Thymus (tissue), 11 donors: ENCODE results near the gene PTPN7. TPM values are rescaled to one million over a fixed set of nuclear protein-coding genes. Genes with fewer than 3 reads are reported as not detected.
A peak's percentile ranks its signal among the peaks of the same experiment; 100 is the strongest.

Source experiments
- DNase-seq, 9 donors: peaks; one replicate each; pipeline ENCODE4 v3.0.0-alpha.2; 2013; ENCODE audit warnings: low spot score in 9 of 9, low read depth in 6 of 9, missing footprints in 1 of 9
- H3K27ac ChIP-seq, 2 donors: one replicate each; pipeline ENCODE4 v1.5.1; 2013; ENCODE audit warnings: control low read depth in 1 of 2, low read depth in 1 of 2, low read length in 1 of 2, mild to moderate bottlenecking in 1 of 2, moderate library complexity in 1 of 2
- H3K27me3 ChIP-seq, 2 donors: one replicate each; pipeline ENCODE4 v1.5.1; 2013; ENCODE audit warnings: low read length in 1 of 2; ENCODE audit not compliant: control insufficient read depth in 2 of 2, insufficient read depth in 1 of 2
- H3K36me3 ChIP-seq, 2 donors: one replicate each; pipeline ENCODE4 v1.5.1; 2013; ENCODE audit warnings: low read length in 1 of 2, mild to moderate bottlenecking in 1 of 2, moderate library complexity in 1 of 2; ENCODE audit not compliant: control insufficient read depth in 2 of 2, insufficient read depth in 2 of 2
- H3K4me1 ChIP-seq, 2 donors: one replicate each; pipeline ENCODE4 v1.5.1; 2013; ENCODE audit warnings: low read length in 2 of 2; ENCODE audit not compliant: control insufficient read depth in 2 of 2, insufficient read depth in 2 of 2
- H3K4me3 ChIP-seq, 2 donors: one replicate each; pipeline ENCODE4 v1.5.1; 2013; ENCODE audit warnings: low read length in 2 of 2, control low read depth in 1 of 2, mild to moderate bottlenecking in 1 of 2
- H3K9me3 ChIP-seq, 2 donors: one replicate each; pipeline ENCODE4 v1.5.1; 2013; ENCODE audit warnings: low read length in 1 of 2, mild to moderate bottlenecking in 1 of 2; ENCODE audit not compliant: control insufficient read depth in 2 of 2, insufficient read depth in 1 of 2
- WGBS: extraction: QIAGEN DNeasy Blood & Tissue Kit; methylation state at CpG from one replicate; pipeline ENCODE4 v1.1.7; 2013; 5-methylcytosine and 5-hydroxymethylcytosine counted together
- polyA plus RNA-seq: library from polyadenylated mRNA; stranded (reverse); fragments of 200-250 nt; gene quantifications from one replicate; pipeline ENCODE4 v1.2.3, GENCODE V29; 2013
- total RNA-seq: library from RNA; stranded (reverse); fragments of 120-200 nt; gene quantifications from one replicate; pipeline ENCODE4 v1.2.4, GENCODE V29; 2013
- donor health status: healthy.

PTPN7 gene
- total and polyA plus RNA-seq, 2 donors, result 75.2 to 114 TPM

DNA sequence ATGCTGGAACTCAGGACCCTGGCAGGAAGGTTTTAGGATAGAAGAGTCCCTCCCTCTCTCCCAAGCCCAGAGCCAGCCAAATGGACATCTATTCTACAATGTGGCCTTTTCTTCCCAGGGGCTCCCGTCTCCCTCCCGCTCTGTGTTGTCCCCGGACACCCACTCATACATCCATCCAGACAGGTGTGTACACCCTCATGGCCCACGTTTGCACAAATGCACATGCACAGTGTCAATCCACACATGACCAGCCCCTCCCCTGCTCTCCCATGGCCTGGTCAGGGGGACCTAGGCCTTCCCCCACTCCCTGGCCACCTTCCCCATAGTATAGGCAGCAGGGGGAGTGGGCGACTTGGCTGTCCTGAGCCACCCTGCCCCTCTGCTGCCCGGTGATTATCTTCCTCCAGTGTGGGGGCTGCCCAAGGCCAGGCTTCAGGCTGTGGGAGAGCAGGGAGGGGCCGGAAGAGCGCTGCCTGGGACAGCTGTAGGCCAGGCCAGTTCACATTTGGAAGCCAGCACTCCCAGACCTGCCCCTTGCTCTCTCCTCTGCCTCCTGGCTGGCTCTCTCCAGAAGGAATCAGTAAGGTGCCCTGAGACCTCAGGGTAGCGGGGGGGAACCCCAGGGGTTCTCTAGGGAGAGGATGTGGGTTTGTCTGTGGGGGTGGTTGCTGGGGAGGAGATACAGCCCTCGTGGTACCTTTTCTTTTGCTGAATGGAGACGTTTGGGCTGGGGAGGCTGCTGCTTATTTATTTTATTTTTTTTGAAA is 4.1 kb upstream of the PTPN7 start:
- peaks cover 60 to 73% of the 10 kb centered on the region in 2 donors for H3K4me1 ChIP-seq
- H3K4me3 ChIP-seq, result no peak overlapping the region
- H3K27ac ChIP-seq, result peak overlapping the region; percentile 31 to 76
- H3K27me3 ChIP-seq, result no peaks in the 10 kb centered on the region
- 49% methylated on average over 11 of the region's 11 CpGs for WGBS
- peak in 4 of 9 donors; percentile 66 to 89 (median 72) for DNase-seq
- H3K36me3 ChIP-seq, result no peaks in the 10 kb centered on the region
- peaks cover 0 to 5% of the 10 kb centered on the region in 2 donors for H3K9me3 ChIP-seq

DNA sequence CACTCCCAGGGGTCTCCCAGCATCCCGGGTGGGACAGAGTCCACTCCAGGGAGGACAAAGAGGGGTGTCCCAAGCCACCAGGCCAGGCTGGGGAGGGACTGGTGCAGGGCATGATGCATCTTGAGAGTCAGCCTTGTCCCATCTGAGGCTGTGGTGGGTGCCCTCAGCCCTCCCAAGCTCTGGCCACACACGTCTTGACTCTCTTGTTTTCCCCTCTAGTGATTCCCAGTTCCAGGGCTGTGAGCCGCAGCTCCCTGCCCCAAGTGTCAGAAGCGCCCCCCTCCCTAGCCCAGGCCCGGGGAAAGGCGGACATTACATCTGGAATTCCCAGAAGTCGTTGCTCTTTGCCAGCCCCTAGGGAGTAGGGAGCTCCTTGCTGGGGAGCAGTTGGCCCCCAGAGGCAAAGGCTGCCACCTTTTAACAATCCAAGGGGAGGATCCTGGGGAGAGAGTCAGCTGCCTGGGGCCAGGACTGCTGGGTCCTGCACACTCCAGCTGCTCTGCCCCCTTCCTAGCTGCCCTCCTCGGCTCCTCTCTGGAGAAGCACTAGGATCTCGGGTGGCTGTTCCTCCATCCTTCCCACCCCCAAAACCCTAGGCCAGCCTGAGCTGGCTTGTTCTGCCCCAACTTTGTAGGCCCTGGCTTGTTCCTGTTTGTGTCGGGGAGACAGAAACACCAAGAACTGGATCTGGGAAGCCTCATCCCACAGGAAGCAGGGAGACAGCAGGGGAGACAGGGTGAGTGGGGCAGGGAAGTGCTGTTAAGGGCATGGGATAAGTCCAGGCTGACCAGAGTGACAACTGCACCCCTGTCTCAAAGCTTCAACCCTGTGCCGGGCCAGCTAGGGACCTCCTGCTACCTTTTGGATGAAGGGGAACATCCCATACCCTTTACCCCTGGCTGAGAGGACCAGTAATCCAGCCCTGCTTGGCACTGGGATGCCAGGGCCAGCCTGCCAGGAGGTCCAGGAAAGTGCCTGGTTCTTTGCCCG is 3.2 kb upstream of the PTPN7 start:
- Histone ChIP-seq H3K4me3 (no peak overlapping the region), H3K36me3 (no peaks in the 10 kb centered on the region), H3K4me1 (peaks cover 69 to 80% of the 10 kb centered on the region in 2 donors), H3K27me3 (no peaks in the 10 kb centered on the region), H3K9me3 (peaks cover 0 to 5% of the 10 kb centered on the region in 2 donors), H3K27ac (peak overlapping the region in 1 of 2 donors; percentile 52)
- peak in 1 of 9 donors; percentile 32 for DNase-seq
- WGBS, result 87% methylated on average over 12 of the region's 12 CpGs

DNA sequence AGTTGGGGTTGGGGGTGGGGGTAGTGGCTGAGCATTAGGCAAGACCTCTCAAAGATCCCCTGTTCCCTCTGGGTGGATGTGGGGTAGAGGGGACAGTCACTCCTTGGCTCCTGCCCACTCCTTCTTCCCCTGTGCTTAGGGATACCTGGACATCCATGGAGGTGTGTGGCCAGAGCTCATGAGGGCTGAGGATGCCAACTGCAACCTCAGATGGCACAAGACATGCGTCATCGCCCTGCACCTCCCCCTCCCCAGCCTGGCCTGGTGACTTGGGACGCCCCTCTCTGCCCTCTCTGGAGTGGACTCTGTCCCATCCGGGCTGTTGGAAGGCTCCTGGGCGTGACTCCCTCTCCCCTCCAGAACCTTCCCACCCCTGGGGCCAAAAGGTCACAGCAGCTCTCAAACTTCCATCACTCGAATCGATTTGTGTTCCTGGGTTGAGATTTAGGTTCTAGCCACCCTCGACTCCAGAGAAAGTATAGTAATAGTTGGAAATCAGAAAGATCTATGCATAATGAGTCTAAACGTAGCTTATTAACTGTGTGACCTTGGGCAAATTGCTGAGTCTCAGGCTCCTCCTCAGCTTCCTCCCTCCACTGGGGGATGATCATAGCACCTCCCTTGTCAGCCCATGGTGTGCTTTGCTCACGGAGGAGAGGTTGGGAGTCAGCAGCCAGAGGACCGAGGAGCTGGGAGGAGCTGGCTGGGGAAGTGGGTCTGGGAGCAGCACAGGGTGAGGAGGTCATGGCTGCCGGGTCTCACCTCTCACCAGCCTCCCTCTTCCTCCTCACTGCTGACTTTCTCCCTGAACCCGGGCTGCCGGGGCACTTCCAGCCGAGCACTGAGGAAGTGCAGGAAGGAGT is 2.2 kb upstream of the PTPN7 start:
- no peaks in the 10 kb centered on the region for H3K27me3 ChIP-seq
- H3K4me1 ChIP-seq, result peaks cover 77 to 85% of the 10 kb centered on the region in 2 donors
- 41% methylated on average over 15 of the region's 15 CpGs for WGBS
- peak in 1 of 9 donors; percentile 54 for DNase-seq
- H3K27ac ChIP-seq, result peak overlapping the region; percentile 43 to 98
- peaks cover 5 to 6% of the 10 kb centered on the region in 2 donors for H3K36me3 ChIP-seq
- peaks cover 0 to 5% of the 10 kb centered on the region in 2 donors for H3K9me3 ChIP-seq
- peak overlapping the region in 1 of 2 donors; percentile 84 for H3K4me3 ChIP-seq

DNA sequence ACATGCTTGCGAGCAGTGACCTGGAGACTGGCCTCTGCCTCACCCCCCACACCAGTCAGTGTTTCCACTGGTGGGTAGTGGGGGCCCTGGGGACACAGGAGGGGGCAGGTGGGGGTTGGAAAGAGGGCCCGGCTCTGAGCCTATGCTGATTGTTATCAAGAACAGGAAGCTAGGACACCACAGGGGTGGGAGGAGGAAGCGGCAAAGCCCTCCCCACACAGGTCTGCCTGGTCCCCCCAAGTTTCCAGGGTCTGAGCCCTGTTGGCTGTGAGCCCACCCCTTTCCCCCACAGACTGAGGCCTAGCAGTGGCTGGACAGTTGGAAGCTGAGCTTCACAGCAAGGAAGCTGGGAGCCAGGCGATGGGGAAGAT is 1.6 kb upstream of the PTPN7 start:
- WGBS, result 20% methylated on average over 4 of the region's 4 CpGs
- Histone ChIP-seq H3K27ac (peak overlapping the region; percentile 83 to 98), H3K36me3 (peaks cover 8 to 11% of the 10 kb centered on the region in 2 donors), H3K4me1 (peaks cover 77 to 90% of the 10 kb centered on the region in 2 donors), H3K27me3 (no peaks in the 10 kb centered on the region), H3K4me3 (peak overlapping the region; percentile 84 to 96), H3K9me3 (peaks cover 0 to 5% of the 10 kb centered on the region in 2 donors)
- peak in 1 of 9 donors; percentile 73 for DNase-seq

DNA sequence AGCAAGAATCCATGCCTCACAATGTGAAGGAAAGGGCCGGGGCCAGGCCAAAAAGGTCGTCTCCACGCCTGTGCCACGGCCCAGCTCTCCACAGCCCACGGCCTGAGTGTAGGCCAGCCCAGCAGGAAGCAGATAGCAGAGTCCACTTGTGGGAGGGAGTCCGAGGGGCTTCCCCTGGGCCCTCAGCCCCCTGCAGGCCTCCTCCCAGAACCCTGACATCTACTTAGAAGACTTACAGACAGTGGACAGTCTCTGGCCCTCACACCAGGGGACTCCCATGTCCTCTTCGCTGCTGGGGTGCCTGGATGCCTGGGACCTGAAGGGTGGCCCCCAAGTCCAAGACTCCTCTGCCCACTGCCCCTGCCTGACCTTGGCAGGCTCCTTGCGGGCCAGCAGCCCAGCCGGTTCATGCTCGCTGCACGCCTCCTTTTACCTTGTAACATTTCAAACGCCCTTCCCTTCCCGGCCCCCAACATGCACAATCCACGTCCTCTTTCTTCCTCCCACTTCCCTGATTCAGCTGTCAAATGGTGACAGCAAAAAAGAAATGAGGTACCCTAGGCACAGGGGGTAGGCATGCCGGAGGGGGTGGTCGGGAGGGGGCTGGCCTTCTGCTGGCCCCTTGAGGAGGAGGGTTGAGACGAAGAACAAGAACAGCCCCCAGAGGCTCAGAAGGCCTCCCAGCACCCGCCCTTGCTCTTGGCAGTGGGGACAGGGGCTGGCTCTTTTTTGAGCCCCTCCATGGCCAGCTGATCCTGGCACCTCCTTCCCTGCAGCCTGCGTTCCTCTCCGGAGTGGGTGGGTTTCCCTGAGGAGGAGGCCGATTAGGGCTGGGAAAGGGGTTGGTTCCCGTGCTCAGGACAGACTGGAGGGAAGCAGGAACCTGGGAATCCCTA is 997 bp upstream of the PTPN7 start:
- peak in 1 of 9 donors; percentile 63 for DNase-seq
- H3K4me1 ChIP-seq, result peaks cover 80 to 91% of the 10 kb centered on the region in 2 donors
- peaks cover 0 to 5% of the 10 kb centered on the region in 2 donors for H3K9me3 ChIP-seq
- peaks cover 15 to 17% of the 10 kb centered on the region in 2 donors for H3K36me3 ChIP-seq
- H3K27ac ChIP-seq, result peak overlapping the region; percentile 83 to 98
- WGBS, result 31% methylated on average over 22 of the region's 22 CpGs
- H3K27me3 ChIP-seq, result no peaks in the 10 kb centered on the region
- peak overlapping the region; percentile 84 to 96 for H3K4me3 ChIP-seq

DNA sequence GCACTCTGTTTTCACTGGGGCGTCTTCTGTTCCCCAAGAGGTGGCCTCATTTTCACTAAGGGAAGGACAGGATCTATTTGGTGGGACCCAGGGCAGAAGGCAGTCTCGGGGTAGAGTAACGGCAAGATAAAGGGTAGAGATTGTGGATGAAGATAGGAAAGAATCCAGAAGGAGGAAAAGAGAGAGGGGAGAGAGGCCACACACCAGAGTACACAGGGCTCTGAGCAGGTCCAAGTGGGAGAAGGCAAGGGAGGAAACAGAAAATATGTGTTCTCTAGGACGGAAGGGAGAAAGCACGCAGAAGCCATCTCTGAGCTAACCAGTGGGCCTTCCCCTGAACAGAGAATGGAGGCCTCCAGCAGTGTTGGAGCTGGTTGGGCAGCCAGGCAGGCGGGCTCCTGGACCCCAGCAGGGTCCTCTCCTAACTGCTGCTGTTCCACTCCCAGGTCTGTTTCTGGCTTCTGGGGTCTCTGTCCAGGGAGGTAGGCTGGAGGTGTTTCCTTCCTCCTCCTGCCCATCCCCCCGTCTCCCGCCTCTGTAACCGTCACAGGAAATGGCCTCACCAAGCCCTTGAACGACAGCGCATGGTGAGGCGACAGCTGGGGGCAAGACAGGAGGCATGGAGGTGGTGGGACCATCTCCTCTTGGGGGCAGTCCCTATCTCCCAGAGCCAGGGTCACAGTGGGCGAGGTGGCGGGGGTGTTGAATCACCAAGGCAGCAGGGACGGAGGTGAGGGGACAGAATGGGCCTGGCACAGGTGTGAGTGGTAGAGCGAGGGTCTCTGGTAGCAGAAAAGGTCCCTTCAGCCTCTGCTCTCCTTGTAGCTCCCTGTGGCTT is 649 bp downstream of the PTPN7 start:
- Histone ChIP-seq H3K36me3 (peaks cover 29 to 31% of the 10 kb centered on the region in 2 donors), H3K4me1 (peaks cover 66 to 85% of the 10 kb centered on the region in 2 donors), H3K4me3 (peak overlapping the region; percentile 84 to 96), H3K27me3 (no peaks in the 10 kb centered on the region), H3K27ac (peak overlapping the region; percentile 95 to 98), H3K9me3 (peaks cover 0 to 5% of the 10 kb centered on the region in 2 donors)
- 5% methylated on average over 16 of the region's 16 CpGs for WGBS
- DNase-seq, result peak in 4 of 9 donors; percentile 65 to 88 (median 70)

DNA sequence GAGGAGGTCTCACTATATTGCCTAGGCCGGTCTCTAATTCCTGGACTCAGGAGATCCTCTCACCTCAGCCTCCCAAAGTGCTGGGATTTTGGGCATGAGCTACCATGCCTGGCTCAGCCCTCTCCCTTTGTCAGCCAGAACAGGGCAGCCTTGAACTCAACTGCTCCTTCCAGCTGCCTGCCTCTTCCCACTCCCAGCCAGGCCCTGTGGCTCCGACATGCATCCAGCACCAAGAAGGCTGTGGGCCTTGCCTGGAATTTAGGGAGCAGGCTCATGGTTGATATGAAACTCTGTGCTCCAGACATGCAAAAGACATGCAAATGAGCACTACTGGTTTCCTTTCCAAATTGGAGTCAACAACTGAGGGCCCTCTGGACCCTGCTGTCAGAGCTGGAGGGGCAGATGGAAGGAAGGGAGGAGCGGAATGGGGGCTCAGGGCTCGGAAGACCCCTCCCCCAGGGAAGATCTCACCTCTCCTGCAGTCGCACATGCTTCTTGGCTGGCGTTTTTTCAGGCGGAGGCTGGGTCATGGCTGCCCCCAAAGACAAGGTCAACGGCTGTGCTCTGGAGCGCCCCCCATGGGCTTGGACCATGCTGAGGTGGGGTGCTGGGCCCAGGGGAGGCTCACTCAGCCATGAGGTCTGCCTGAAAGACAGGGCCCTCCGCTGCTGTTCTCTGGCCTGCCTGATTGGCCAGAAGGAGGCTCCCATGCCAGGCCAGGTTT is 1.4 kb downstream of the PTPN7 start:
- no peaks in the 10 kb centered on the region for H3K9me3 ChIP-seq
- peak overlapping the region; percentile 84 to 96 for H3K4me3 ChIP-seq
- peaks cover 58 to 79% of the 10 kb centered on the region in 2 donors for H3K4me1 ChIP-seq

More for the DNA sequence above, 1.4 kb downstream of the PTPN7 start:
- peak overlapping the region; percentile 95 to 98 for H3K27ac ChIP-seq
- 66% methylated on average over 10 of the region's 10 CpGs for WGBS
- H3K27me3 ChIP-seq, result no peaks in the 10 kb centered on the region
- peaks cover 36 to 39% of the 10 kb centered on the region in 2 donors for H3K36me3 ChIP-seq
- no peak for DNase-seq
